D721Med (cell line): ENCODE measurements around the gene CCNL1.

ENCODE experiments used
- DNase-seq: peaks from one replicate; pipeline ENCODE4 v3.0.0; 2011; ENCODE audit warnings: low spot score; ENCODE audit not compliant: insufficient read length
- FAIRE-seq: peaks from 2 replicates; lab custom pipeline; 2011; peaks lifted over from hg19 to GRCh38; lab: Jason Lieb, UNC
- TF ChIP-seq, protein P1 (sequence below): IDR thresholded peaks from 2 replicates; pipeline ENCODE4 v1.5.1; 2012; ENCODE audit warnings: mild to moderate bottlenecking, control low read depth; ENCODE audit not compliant: insufficient read depth; ENCODE audit errors: missing control alignments

The CCNL1 gene

DNA sequence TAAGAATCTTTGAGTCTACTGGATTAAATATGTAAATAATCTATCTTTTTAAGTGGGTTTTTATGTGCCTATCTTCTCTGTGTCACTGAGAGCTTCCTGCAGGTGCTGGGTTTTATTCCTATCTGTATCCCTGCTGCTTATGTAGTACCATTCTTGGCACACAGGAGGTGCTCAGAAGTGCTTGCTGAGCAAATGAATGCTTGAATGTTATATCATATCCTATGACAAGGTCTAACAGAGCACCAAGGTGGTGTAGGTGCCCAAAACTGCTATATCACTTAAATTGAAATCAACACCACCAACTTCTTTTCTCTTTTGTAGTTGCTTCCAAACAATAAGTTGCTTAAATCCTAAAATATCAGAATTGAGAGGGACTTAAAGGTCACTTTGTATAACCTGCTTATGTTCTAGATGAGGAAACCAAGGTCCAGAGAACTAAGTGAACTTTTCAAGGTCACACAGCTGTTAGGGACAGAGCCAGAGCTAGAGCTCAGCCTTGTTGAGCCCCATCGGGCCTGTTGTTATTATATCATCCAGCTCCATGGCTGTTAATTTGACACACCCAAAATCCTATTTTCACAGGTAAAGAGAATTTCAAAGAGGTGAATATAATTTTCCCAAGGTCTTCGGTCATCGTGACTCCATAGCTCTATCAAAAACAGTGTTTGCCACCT is 46.0 kb downstream of the CCNL1 start:
- no peak for FAIRE-seq
- TF ChIP-seq, protein P1, sequence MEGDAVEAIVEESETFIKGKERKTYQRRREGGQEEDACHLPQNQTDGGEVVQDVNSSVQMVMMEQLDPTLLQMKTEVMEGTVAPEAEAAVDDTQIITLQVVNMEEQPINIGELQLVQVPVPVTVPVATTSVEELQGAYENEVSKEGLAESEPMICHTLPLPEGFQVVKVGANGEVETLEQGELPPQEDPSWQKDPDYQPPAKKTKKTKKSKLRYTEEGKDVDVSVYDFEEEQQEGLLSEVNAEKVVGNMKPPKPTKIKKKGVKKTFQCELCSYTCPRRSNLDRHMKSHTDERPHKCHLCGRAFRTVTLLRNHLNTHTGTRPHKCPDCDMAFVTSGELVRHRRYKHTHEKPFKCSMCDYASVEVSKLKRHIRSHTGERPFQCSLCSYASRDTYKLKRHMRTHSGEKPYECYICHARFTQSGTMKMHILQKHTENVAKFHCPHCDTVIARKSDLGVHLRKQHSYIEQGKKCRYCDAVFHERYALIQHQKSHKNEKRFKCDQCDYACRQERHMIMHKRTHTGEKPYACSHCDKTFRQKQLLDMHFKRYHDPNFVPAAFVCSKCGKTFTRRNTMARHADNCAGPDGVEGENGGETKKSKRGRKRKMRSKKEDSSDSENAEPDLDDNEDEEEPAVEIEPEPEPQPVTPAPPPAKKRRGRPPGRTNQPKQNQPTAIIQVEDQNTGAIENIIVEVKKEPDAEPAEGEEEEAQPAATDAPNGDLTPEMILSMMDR, result no peak
- DNase-seq, result no peak

DNA sequence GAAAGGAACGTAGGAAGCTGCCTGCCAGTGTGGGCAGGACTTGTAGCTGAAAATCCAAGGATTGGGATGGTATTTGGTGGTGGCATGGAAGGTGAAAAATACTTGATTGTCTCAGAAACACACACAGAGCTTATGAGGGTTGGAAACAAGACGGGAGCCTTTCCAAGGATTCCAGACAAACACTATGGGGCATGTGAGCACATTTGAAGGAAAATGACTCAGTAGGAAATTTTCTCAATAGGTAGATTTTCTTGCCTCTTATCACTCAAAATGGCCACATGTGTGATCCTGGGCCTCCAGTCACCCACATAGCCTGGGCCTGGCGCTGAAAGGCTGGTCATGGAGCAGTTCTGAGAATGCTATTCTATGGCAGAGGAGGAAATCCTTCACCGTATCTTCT is 47.4 kb downstream of the CCNL1 start:
- no peak for DNase-seq
- TF ChIP-seq, protein P1, result no peak
- no peak for FAIRE-seq

DNA sequence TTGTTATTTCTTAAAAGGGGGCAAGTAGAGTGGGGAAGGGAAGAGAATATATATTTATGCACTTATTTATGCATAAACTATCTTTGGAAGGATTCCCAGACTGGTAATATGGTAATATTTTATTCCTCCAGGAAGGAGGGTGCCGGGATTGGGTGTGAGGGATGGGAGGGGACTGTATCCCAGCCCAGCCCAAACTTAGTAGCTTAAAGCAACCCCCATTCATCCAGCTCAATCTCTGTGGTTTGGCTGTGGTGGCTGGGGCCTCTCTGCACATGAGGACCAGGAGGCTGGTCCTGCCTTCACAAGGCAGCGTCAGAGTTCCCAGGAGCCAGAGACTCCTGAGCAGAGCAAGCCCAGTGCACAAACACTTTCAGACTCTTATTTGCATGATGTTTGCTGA is 48.4 kb downstream of the CCNL1 start:
- DNase-seq, result no peak
- FAIRE-seq, result no peak
- TF ChIP-seq, protein P1, result no peak

DNA sequence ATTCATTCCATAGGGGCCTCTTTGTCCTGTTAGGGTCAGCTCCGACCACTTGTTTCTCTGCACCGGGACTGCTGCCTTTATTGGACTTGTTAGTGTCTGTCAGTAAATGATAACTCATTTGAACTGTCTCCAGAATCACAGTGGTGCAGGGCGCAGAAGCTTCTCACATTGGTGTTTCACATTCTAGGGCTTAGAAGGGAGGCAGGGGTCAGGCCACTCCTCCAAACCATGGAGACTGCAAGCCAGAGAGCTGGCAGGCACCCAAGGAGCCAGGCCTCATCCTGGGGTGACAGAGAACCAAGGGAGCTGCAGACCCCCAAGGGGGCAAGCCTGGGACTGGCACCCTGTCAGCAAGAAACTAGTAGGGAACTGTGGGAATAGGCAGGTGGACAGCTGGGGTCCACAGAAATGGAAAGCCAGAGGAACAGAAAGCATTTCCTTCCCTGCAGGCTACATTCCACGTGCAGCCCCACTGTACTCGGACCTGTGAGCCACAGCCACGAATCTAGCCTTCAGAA is 49.1 kb downstream of the CCNL1 start:
- no peak for DNase-seq
- TF ChIP-seq, protein P1, result no peak
- no peak for FAIRE-seq

DNA sequence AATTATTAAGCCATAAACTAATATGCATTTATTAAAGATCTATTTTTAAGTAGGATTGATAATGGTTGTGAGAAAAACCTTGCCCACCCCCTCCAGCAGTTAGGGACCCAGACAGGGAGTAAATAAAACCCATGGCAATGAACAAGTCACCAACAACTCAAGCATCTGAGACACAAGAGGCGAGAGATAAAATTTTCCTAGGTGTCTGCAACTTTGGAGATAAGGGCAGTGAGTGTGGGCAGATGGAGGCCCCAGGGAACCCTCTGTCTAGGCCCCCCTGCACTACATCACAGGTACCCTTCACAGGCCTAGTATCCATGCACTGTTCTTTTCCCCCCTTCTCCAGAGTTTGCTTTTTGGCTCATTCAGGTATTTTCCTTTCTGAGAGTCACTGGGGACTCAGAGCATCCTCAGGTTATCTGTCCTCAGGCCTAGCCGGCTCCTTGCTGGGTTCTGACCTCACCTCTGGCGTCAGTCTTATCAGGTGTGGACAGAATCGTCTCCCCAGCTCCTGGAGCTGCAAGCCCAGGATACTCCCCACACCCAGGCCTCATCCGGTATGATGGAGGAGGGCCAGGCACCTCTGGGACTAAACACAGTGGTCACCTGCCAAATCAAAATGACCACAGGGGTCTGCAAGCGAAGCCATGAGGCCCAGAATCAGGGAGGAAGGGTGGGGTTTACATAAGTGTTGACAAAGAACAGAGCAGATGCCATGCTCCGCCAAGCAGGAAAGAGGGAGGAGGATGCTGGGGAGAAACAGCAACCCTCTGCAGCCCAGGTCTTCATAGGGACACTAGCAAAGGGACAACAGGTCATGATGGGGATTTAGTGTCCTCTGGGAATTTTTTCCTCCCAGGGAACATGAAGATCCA is 50.4 kb downstream of the CCNL1 start:
- TF ChIP-seq, protein P1, result no peak
- no peak for DNase-seq
- no peak for FAIRE-seq

DNA sequence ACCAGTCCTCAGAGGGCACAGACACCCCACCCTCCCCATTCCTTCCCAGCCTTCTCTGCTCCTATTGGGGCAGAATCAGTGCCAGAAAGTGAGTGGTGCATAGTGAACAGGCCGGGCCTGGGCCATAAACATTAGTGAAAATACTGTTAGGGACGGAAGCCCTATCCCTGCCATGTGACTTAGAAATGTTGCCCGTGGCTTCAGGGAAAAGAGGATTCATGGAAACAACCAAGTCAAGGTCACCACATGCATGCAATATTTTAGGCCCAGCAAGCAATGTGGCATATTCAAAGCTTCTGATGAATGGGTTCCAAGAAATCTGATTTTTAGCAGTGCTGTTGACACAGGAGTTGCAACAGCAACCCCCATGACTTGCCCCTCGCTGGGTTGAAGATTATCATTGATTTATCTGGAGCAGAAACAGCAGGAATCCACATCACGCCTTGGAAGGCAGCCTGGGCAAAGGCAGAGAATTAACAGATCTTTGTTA is 52.3 kb downstream of the CCNL1 start:
- TF ChIP-seq, protein P1, result no peak
- FAIRE-seq (no peak), DNase-seq (no peak)
